Tibial nerve (tissue), 4 donors: Measurements from ENCODE around the gene CHL1.

Source experiments
- EP300 ChIP-seq, 2 donors: sonication (generic); formaldehyde crosslinking; IDR thresholded peaks; one replicate each; pipeline ENCODE4 v1.6.1; 2017; ENCODE audit warnings: antibody characterized with exemption in 2 of 2, mild to moderate bottlenecking in 1 of 2
- POLR2A ChIP-seq, 2 donors: fragments of 450-650 bp; IDR thresholded peaks; one replicate each; pipeline ENCODE4 v1.6.1; 2017; ENCODE audit warnings: antibody characterized with exemption in 2 of 2, mild to moderate bottlenecking in 2 of 2, moderate library complexity in 2 of 2
- TF ChIP-seq, protein P1 (sequence below), 5 experiments: fragments of 200-600 bp in 3 of 5; fragments of 450-650 bp in 2 of 5; sonication (generic) in 3 of 5; IDR thresholded peaks; one replicate each; pipeline ENCODE4 v1.5.1; 2016 to 2019; ENCODE audit warnings: antibody characterized with exemption in 5 of 5, mild to moderate bottlenecking in 3 of 5, moderate library complexity in 2 of 5

DNA sequence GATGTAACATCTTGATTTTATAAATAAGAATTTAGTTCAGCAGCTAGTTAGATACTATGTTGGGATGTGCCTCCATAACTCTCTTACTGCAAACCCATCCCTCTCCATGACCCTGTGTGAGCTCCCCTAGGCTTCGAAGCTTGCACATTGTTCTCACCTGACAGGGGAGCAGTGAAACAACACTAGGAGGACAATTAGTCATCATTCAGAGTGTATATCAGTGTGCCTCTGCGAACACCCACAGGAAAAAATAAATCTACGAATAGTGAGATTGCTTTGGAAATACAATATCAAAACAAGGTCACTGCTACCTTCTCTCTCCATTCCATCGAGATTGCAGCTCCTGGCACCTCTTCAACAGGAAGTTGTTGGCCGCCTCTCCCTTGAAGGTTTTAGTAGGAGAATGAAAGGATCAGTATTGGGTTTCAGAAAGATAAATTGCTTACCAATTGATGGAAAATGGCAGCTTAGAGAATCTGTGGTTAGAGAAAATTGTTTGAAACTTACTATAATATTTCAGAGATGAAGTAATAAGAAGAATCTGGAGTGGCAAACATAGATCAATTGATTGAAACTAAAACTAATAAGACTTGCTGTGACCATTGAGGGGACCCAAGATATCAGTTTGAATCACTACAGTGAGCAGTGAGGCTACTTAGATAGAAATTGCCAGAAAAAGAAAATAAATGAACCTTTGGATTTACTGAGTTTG is 103.2 kb downstream of the CHL1 start:
- TF ChIP-seq POLR2A (IDR thresholded peaks at IDR 0.05) (no peak), EP300 (IDR thresholded peaks at IDR 0.05) (no peak)
- TF ChIP-seq, protein P1, sequence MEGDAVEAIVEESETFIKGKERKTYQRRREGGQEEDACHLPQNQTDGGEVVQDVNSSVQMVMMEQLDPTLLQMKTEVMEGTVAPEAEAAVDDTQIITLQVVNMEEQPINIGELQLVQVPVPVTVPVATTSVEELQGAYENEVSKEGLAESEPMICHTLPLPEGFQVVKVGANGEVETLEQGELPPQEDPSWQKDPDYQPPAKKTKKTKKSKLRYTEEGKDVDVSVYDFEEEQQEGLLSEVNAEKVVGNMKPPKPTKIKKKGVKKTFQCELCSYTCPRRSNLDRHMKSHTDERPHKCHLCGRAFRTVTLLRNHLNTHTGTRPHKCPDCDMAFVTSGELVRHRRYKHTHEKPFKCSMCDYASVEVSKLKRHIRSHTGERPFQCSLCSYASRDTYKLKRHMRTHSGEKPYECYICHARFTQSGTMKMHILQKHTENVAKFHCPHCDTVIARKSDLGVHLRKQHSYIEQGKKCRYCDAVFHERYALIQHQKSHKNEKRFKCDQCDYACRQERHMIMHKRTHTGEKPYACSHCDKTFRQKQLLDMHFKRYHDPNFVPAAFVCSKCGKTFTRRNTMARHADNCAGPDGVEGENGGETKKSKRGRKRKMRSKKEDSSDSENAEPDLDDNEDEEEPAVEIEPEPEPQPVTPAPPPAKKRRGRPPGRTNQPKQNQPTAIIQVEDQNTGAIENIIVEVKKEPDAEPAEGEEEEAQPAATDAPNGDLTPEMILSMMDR (IDR thresholded peaks at IDR 0.05) = no peak
